WERI-Rb-1 (cell line): Measurements from ENCODE around the gene CALD1.

Source experiments
- DNase-seq: peaks from one replicate; pipeline ENCODE4 v3.0.0-alpha.2; 2020
- H3K27ac ChIP-seq: fragments of 250-450 bp; sonication (Bioruptor Pico); 2 replicates; pipeline ENCODE4 v1.5.1; 2020; ENCODE audit warnings: mild to moderate bottlenecking, moderate library complexity
- H3K27me3 ChIP-seq: fragments of 250-450 bp; sonication (Bioruptor Pico); 2 replicates; pipeline ENCODE4 v1.5.1; 2021; ENCODE audit warnings: mild to moderate bottlenecking, low read depth, moderate library complexity; ENCODE audit not compliant: insufficient read depth, severe bottlenecking
- H3K36me3 ChIP-seq: fragments of 250-450 bp; sonication (Bioruptor Pico); 2 replicates; pipeline ENCODE4 v1.5.1; 2020; ENCODE audit warnings: mild to moderate bottlenecking, moderate library complexity
- H3K4me3 ChIP-seq: 2 replicates; pipeline ENCODE4 v1.5.1; 2011; ENCODE audit warnings: low read depth, mild to moderate bottlenecking, control low read depth, low read length
- H3K9me3 ChIP-seq: fragments of 250-450 bp; sonication (Bioruptor Pico); 2 replicates; pipeline ENCODE4 v1.5.1; 2021; ENCODE audit warnings: mild to moderate bottlenecking, moderate library complexity; ENCODE audit not compliant: severe bottlenecking
- CTCF ChIP-seq: IDR thresholded peaks from 2 replicates; pipeline ENCODE4 v1.5.1; 2011; ENCODE audit warnings: low read depth, mild to moderate bottlenecking, control low read depth, inconsistent platforms, low read length

The CALD1 gene

GRCh38 chr7:134900166-134900982, 120.9 kb downstream of the CALD1 start:
- Histone ChIP-seq H3K27me3 (no peaks in the 10 kb centered on the region), H3K36me3 (no peaks in the 10 kb centered on the region), H3K4me3 (no peak overlapping the region), H3K27ac (no peak overlapping the region; the same call in 1 of the 2 replicates), H3K9me3 (peaks cover 11% of the 10 kb centered on the region)
- DNase-seq = no peak
- no peak for TF ChIP-seq CTCF

GRCh38 chr7:134901389-134902020, 122.1 kb downstream of the CALD1 start:
- no peaks in the 10 kb centered on the region for H3K36me3 ChIP-seq
- H3K4me3 ChIP-seq = no peak overlapping the region
- no peak for DNase-seq
- H3K9me3 ChIP-seq = peaks cover 4% of the 10 kb centered on the region
- no peak overlapping the region for H3K27ac ChIP-seq
- H3K27me3 ChIP-seq = no peaks in the 10 kb centered on the region
- no peak for TF ChIP-seq CTCF

GRCh38 chr7:134902058-134902457, 122.6 kb downstream of the CALD1 start:
- no peak for TF ChIP-seq CTCF
- Histone ChIP-seq H3K9me3 (no peaks in the 10 kb centered on the region), H3K27ac (no peak overlapping the region), H3K4me3 (no peak overlapping the region), H3K27me3 (no peaks in the 10 kb centered on the region), H3K36me3 (no peaks in the 10 kb centered on the region)
- DNase-seq = no peak

GRCh38 chr7:134903073-134903790, 123.8 kb downstream of the CALD1 start:
- no peaks in the 10 kb centered on the region for H3K9me3 ChIP-seq
- no peaks in the 10 kb centered on the region for H3K27me3 ChIP-seq
- no peaks in the 10 kb centered on the region for H3K36me3 ChIP-seq
- H3K27ac ChIP-seq = no peak overlapping the region
- no peak for TF ChIP-seq CTCF
- no peak overlapping the region for H3K4me3 ChIP-seq
- no peak for DNase-seq

GRCh38 chr7:134905375-134905774, 125.9 kb downstream of the CALD1 start:
- no peak for DNase-seq
- Histone ChIP-seq H3K9me3 (no peaks in the 10 kb centered on the region), H3K36me3 (no peaks in the 10 kb centered on the region), H3K27me3 (no peaks in the 10 kb centered on the region), H3K4me3 (no peak overlapping the region), H3K27ac (no peak overlapping the region)
- no peak for TF ChIP-seq CTCF
